ENCODE measurements around the gene SESN1. TPM values are rescaled to one million over a fixed set of nuclear protein-coding genes. Genes with fewer than 3 reads are reported as not detected.
"Not testable (repeated sequence)": the region's sequence is repeated elsewhere in the genome, so short reads cannot be mapped to it uniquely, and the experiment has no call there.

The SESN1 gene
- 31.5 and 44.1 TPM in 2 replicates for total RNA-seq

- peak; percentile 93 for DNase-seq
Observed at GRCh38 chr6:109094416-109095035, at the start of gene SESN1. Gene SESN1, minus strand, starts transcription at chr6:109094846. Its CDS starts 773 bp downstream, at chr6:109094073.

- no peak for DNase-seq
Observed at GRCh38 chr6:109143191-109143590, 48.5 kb upstream of the SESN1 start.

GRCh38 chr6:109142067-109142466 lies 47.4 kb upstream of the SESN1 start:
- not testable (repeated sequence) for DNase-seq

- peak; percentile 59 for DNase-seq
Observed at GRCh38 chr6:109139109-109139508, 44.5 kb upstream of the SESN1 start.

- DNase-seq, result not testable (repeated sequence)
Observed at GRCh38 chr6:109136530-109136929, 41.9 kb upstream of the SESN1 start.

- DNase-seq, result not testable (repeated sequence)
Observed at GRCh38 chr6:109136039-109136438, 41.4 kb upstream of the SESN1 start.

GRCh38 chr6:109135600-109135999 lies 41.0 kb upstream of the SESN1 start:
- DNase-seq, result not testable (repeated sequence)

- no peak for DNase-seq
Observed at GRCh38 chr6:109130065-109130464, 35.4 kb upstream of the SESN1 start.

- DNase-seq, result no peak
Observed at GRCh38 chr6:109125504-109125903, 30.9 kb upstream of the SESN1 start.

GRCh38 chr6:109124219-109124618 lies 29.6 kb upstream of the SESN1 start:
- DNase-seq, result no peak

GRCh38 chr6:109121411-109121810 lies 26.8 kb upstream of the SESN1 start:
- no peak for DNase-seq

GRCh38 chr6:109118871-109119354 lies 24.3 kb upstream of the SESN1 start:
- peak; percentile 28 for DNase-seq

- DNase-seq, result no peak
Observed at GRCh38 chr6:109118337-109118736, 23.7 kb upstream of the SESN1 start.

- no peak for DNase-seq
Observed at GRCh38 chr6:109117346-109118035, 22.8 kb upstream of the SESN1 start.

- DNase-seq, result not testable (repeated sequence)
Observed at GRCh38 chr6:109112663-109113062, 18.0 kb upstream of the SESN1 start.

- DNase-seq, result not testable (repeated sequence)
Observed at GRCh38 chr6:109109663-109110062, 15.0 kb upstream of the SESN1 start.

- DNase-seq, result no peak
Observed at GRCh38 chr6:109105681-109106080, 11.0 kb upstream of the SESN1 start.

- DNase-seq, result no peak
Observed at GRCh38 chr6:109104512-109104911, 9.9 kb upstream of the SESN1 start.

GRCh38 chr6:109103942-109104341 lies 9.3 kb upstream of the SESN1 start:
- DNase-seq, result no peak

GRCh38 chr6:109102762-109103161 lies 8.1 kb upstream of the SESN1 start:
- DNase-seq, result no peak

GRCh38 chr6:109097661-109098060 lies 3.0 kb upstream of the SESN1 start:
- no peak for DNase-seq

GRCh38 chr6:109096208-109096607 lies 1.6 kb upstream of the SESN1 start:
- DNase-seq, result no peak

- DNase-seq, result no peak
Observed at GRCh38 chr6:109095835-109096084, 1.1 kb upstream of the SESN1 start.

GRCh38 chr6:109095036-109095834 lies 589 bp upstream of the SESN1 start, which contains the start of gene CEP57L1:
Gene CEP57L1, plus strand, starts transcription at chr6:109095507. Its CDS starts 49,715 bp downstream, at chr6:109145222.
- peak; percentile 99 for DNase-seq
